OCI-LY7 (cell line): Measurements from ENCODE around the gene PDZRN4. TPM values are rescaled to one million over a fixed set of nuclear protein-coding genes. Genes with fewer than 3 reads are reported as not detected.

ENCODE experiments used
- BruUV-seq: library from RNA; stranded (reverse); fragments of 400-500 nt; replicated peaks from 2 replicates; lab custom pipeline; 2021; lab: Mats Ljungman, UMichigan
- CTCF ChIA-PET: fragments of 300-600 bp; sonication (Branson Sonifier 250); formaldehyde crosslinking; loops from one replicate; lab custom pipeline; 2022; ENCODE audit warnings: antibody characterized with exemption; ENCODE audit not compliant: unreplicated experiment; lab: Charles Lee
- POLR2A ChIA-PET: fragments of 300-600 bp; sonication (Branson Sonifier 250); formaldehyde crosslinking; loops from one replicate; lab custom pipeline; 2022; ENCODE audit warnings: antibody characterized with exemption; lab: Charles Lee
- DNase-seq: peaks from one replicate; pipeline ENCODE4 v3.0.0-alpha.2; 2015; ENCODE audit warnings: low spot score
- H2AFZ ChIP-seq: fragments of 200-600 bp; sonication (generic), shearing (Covaris generic); 2 replicates; pipeline ENCODE4 v1.6.1; 2014; ENCODE audit warnings: mild to moderate bottlenecking, antibody characterized with exemption, low read length, moderate library complexity
- H3K27ac ChIP-seq: fragments of 200-600 bp; sonication (generic); 2 replicates; pipeline ENCODE4 v1.5.1; 2014; ENCODE audit warnings: mixed run types, low read depth, mild to moderate bottlenecking, moderate library complexity, low read length, inconsistent platforms; ENCODE audit not compliant: poor library complexity, severe bottlenecking
- H3K36me3 ChIP-seq: fragments of 200-600 bp; sonication (generic); 2 replicates; pipeline ENCODE4 v1.6.1; 2014; ENCODE audit warnings: mild to moderate bottlenecking, antibody characterized with exemption, low read length, moderate library complexity, mixed read lengths; ENCODE audit not compliant: insufficient read depth
- H3K4me1 ChIP-seq: fragments of 200-600 bp; sonication (generic); 2 replicates; pipeline ENCODE4 v1.5.1; 2014; ENCODE audit warnings: mild to moderate bottlenecking, low read length; ENCODE audit not compliant: insufficient read depth, poor library complexity, severe bottlenecking
- H3K4me2 ChIP-seq: fragments of 200-600 bp; sonication (generic); 2 replicates; pipeline ENCODE4 v1.6.1; 2014; ENCODE audit warnings: mild to moderate bottlenecking, low read length
- H3K4me3 ChIP-seq: fragments of 200-600 bp; sonication (generic); 2 replicates; pipeline ENCODE4 v1.5.1; 2014; ENCODE audit warnings: mild to moderate bottlenecking, low read depth, low read length; ENCODE audit not compliant: poor library complexity, severe bottlenecking
- H3K79me2 ChIP-seq: fragments of 200-600 bp; sonication (generic); 2 replicates; pipeline ENCODE4 v1.6.1; 2016; ENCODE audit warnings: low read depth, mild to moderate bottlenecking, low read length, moderate library complexity, mixed read lengths; ENCODE audit not compliant: insufficient read depth
- H3K9me2 ChIP-seq: fragments of 200-600 bp; sonication (generic); 2 replicates; pipeline ENCODE4 v1.6.1; 2016; ENCODE audit warnings: mild to moderate bottlenecking, low read length, mixed read lengths; ENCODE audit not compliant: insufficient read depth
- H3K9me3 ChIP-seq: fragments of 200-600 bp; sonication (generic); 2 replicates; pipeline ENCODE4 v1.6.1; 2014; ENCODE audit warnings: mild to moderate bottlenecking, mixed run types, low read length, mixed read lengths
- H4K20me1 ChIP-seq: fragments of 200-600 bp; sonication (generic); 2 replicates; pipeline ENCODE4 v1.6.1; 2014; ENCODE audit warnings: mild to moderate bottlenecking, antibody characterized with exemption, low read length, moderate library complexity, mixed read lengths; ENCODE audit not compliant: insufficient read depth
- CTCF ChIP-seq: fragments of 200-600 bp; sonication (generic); conservative IDR thresholded peaks from 2 replicates; pipeline ENCODE4 v1.5.1; 2014; ENCODE audit warnings: mild to moderate bottlenecking, antibody characterized with exemption, low read length, moderate library complexity, mixed read lengths
- EZH2phosphoT487 ChIP-seq: fragments of 200-600 bp; sonication (generic); IDR thresholded peaks from 2 replicates; pipeline ENCODE4 v1.6.1; 2018; ENCODE audit warnings: low read depth, borderline replicate concordance, mild to moderate bottlenecking, mixed run types, antibody characterized with exemption, low read length, moderate library complexity, mixed read lengths
- intact Hi-C: fragments of 100-400 bp; cut with micrococcal nuclease; formaldehyde crosslinking; loops from one replicate; pipeline ENCODE4 v1.10.0; 2022; ENCODE audit not compliant: unreplicated experiment
- total RNA-seq, 2 experiments: library from RNA; depleted of rRNA in 1 of 2; stranded (reverse); fragments of >200 nt in 1 of 2; shearing (Covaris generic) in 1 of 2; gene quantifications; 2 replicates each; pipeline ENCODE4 v1.2.3, GENCODE V29; 2014 to 2022

PDZRN4 gene
- total RNA-seq, 2 experiments from 2014 or later, result 6.8 to 16.8 TPM

- Histone ChIP-seq H2AFZ (no peak overlapping the region), H3K36me3 (no peaks in the 10 kb centered on the region), H3K27ac (no peak overlapping the region), H3K4me1 (no peaks in the 10 kb centered on the region), H4K20me1 (no peaks in the 10 kb centered on the region), H3K79me2 (no peaks in the 10 kb centered on the region), H3K9me2 (no peaks in the 10 kb centered on the region), H3K4me3 (no peak overlapping the region), H3K4me2 (no peak overlapping the region), H3K9me3 (no peaks in the 10 kb centered on the region)
- TF ChIP-seq EZH2phosphoT487, result no peak
- no peak for TF ChIP-seq CTCF
- CTCF ChIA-PET, result no interaction called here
- POLR2A ChIA-PET, result interaction anchor here (1.2 kb wide), 1 partner anchor 24 kb away, joined by 3 read pairs; no protein-coding TSS in a partner anchor
- DNase-seq, result no peak
- intact Hi-C loops, result no loop called here
- BruUV-seq, result no TSS peak
Measured at GRCh38 chr12:41589878-41590277, 401.8 kb downstream of the PDZRN4 start.

GRCh38 chr12:41596190-41596589, 408.1 kb downstream of the PDZRN4 start:
- Histone ChIP-seq H3K79me2 (no peaks in the 10 kb centered on the region), H2AFZ (peak overlapping the region; percentile 50), H3K4me1 (peaks cover 12% of the 10 kb centered on the region), H4K20me1 (no peaks in the 10 kb centered on the region), H3K4me3 (no peak overlapping the region), H3K9me2 (no peaks in the 10 kb centered on the region), H3K36me3 (no peaks in the 10 kb centered on the region), H3K9me3 (no peaks in the 10 kb centered on the region), H3K4me2 (peak overlapping the region; percentile 37), H3K27ac (no peak overlapping the region)
- TF ChIP-seq CTCF (no peak), EZH2phosphoT487 (no peak)
- DNase-seq, result peak; percentile 23
- BruUV-seq, result no TSS peak
- intact Hi-C loops, result no loop called here
- ChIA-PET POLR2A (interaction anchor here (0.6 to 1.4 kb wide), 4 partner anchors 9 to 968 kb away, joined by 3 to 8 read pairs (median 4); no protein-coding TSS in a partner anchor), CTCF (no interaction called here)

- intact Hi-C loops, result no loop called here
- BruUV-seq, result no TSS peak
- Histone ChIP-seq H3K9me3 (no peaks in the 10 kb centered on the region), H2AFZ (no peak overlapping the region), H3K4me2 (no peak overlapping the region), H3K4me1 (peaks cover 10% of the 10 kb centered on the region), H3K79me2 (no peaks in the 10 kb centered on the region), H3K36me3 (no peaks in the 10 kb centered on the region), H3K27ac (no peak overlapping the region), H4K20me1 (no peaks in the 10 kb centered on the region), H3K9me2 (no peaks in the 10 kb centered on the region), H3K4me3 (no peak overlapping the region)
- no peak for TF ChIP-seq EZH2phosphoT487
- TF ChIP-seq CTCF, result no peak
- no peak for DNase-seq
- ChIA-PET POLR2A (interaction anchor here (0.7 to 1.4 kb wide), 9 partner anchors 8 to 367 kb away, joined by 3 to 8 read pairs (median 4); no protein-coding TSS in a partner anchor), CTCF (no interaction called here)
Measured at GRCh38 chr12:41604830-41605229, 416.7 kb downstream of the PDZRN4 start.
